K562 (cell line): ENCODE data around the gene TBX1.

Source experiments
- BHLHE40 ChIP-seq: IDR thresholded peaks from 2 replicates; pipeline ENCODE4 v1.6.1; 2011; ENCODE audit warnings: low read length, improper control_type of control experiment
- CTCF ChIP-seq, 3 experiments: IDR thresholded peaks in 2 of 3; conservative IDR thresholded peaks in 1 of 3; 2 replicates each; pipeline ENCODE4 v1.5.1; 2011 to 2012; ENCODE audit warnings: low read length in 3 of 3, mild to moderate bottlenecking in 3 of 3, control low read depth in 2 of 3, improper control_type of control experiment in 1 of 3, inconsistent platforms in 1 of 3, low read depth in 1 of 3, mixed read lengths in 1 of 3, moderate library complexity in 1 of 3; ENCODE audit not compliant: insufficient read depth in 2 of 3
- FOXM1 ChIP-seq, 2 experiments: fragments of 450-650 bp in 1 of 2; sonication (generic) in 1 of 2; formaldehyde crosslinking in 1 of 2; IDR thresholded peaks; 2 replicates each; pipeline versions ENCODE4 v1.6.1 to v1.9.0; 2017 to 2022; ENCODE audit warnings: low read depth in 2 of 2, mild to moderate bottlenecking in 2 of 2, missing genetic modification reagents in 1 of 2, moderate library complexity in 1 of 2
- GABPB1 ChIP-seq: sonication (generic); formaldehyde crosslinking; IDR thresholded peaks from 2 replicates; pipeline ENCODE4 v1.8.0; 2022; ENCODE audit warnings: mild to moderate bottlenecking, missing genetic modification reagents
- HDAC3 ChIP-seq: fragments of 450-650 bp; IDR thresholded peaks from 2 replicates; pipeline ENCODE4 v1.6.1; 2018; ENCODE audit warnings: borderline replicate concordance, mild to moderate bottlenecking, moderate library complexity; ENCODE audit not compliant: partially characterized antibody
- KLF16 ChIP-seq: IDR thresholded peaks from 2 replicates; pipeline ENCODE4 v1.6.1; 2016; ENCODE audit warnings: antibody characterized with exemption
- NFE2 ChIP-seq: IDR thresholded peaks from 2 replicates; pipeline ENCODE4 v1.6.1; 2014; ENCODE audit warnings: antibody characterized with exemption, low read depth
- PPARD ChIP-seq: fragments of 250-450 bp; sonication (Bioruptor Pico); IDR thresholded peaks from 2 replicates; pipeline ENCODE4 v1.8.0; 2022; ENCODE audit warnings: inconsistent platforms, mild to moderate bottlenecking, moderate library complexity
- SRF ChIP-seq, 2 experiments: fragments of 250-450, 450-650 bp in 1 of 2; sonication (Bioruptor Pico) in 1 of 2; sonication (generic) in 1 of 2; formaldehyde crosslinking; IDR thresholded peaks; 2 replicates each; pipeline versions ENCODE4 v1.5.0 to v1.5.1; 2020 to 2022; ENCODE audit warnings: mild to moderate bottlenecking in 1 of 2, missing genetic modification reagents in 1 of 2
- TAF1 ChIP-seq: IDR thresholded peaks from 2 replicates; pipeline ENCODE4 v1.6.1; 2011; ENCODE audit warnings: mild to moderate bottlenecking, low read length, moderate library complexity; ENCODE audit not compliant: insufficient read depth, control insufficient read depth, severe bottlenecking; ENCODE audit errors: extremely low read depth
- XRCC3 ChIP-seq: fragments of 450-650 bp; IDR thresholded peaks from 2 replicates; pipeline ENCODE4 v1.6.1; 2017; ENCODE audit warnings: mild to moderate bottlenecking, moderate library complexity
- ZNF668 ChIP-seq: fragments of 250-450 bp; sonication (Bioruptor Pico); IDR thresholded peaks from 2 replicates; pipeline ENCODE4 v1.8.0; 2022; ENCODE audit warnings: mild to moderate bottlenecking, inconsistent platforms

- no peak for TF ChIP-seq CTCF (IDR thresholded peaks at IDR 0.05 in 2 of 3, conservative IDR thresholded peaks at IDR 0.05 in 1 of 3; ENCODE audit: insufficient read depth in 2 of 3, low read depth in 1 of 3, low read length in 3 of 3)
- TF ChIP-seq BHLHE40: no peak
- no peak for TF ChIP-seq XRCC3
- no peak for TF ChIP-seq TAF1
- no peak for TF ChIP-seq ZNF668 (CRISPR knock-in tag)
- TF ChIP-seq FOXM1 (IDR thresholded peaks at IDR 0.05; ENCODE audit: low read depth): no peak
- TF ChIP-seq FOXM1 (CRISPR knock-in tag; IDR thresholded peaks at IDR 0.05; ENCODE audit: low read depth): no peak
- no peak for TF ChIP-seq HDAC3
- no peak for TF ChIP-seq SRF (CRISPR knock-in tag; IDR thresholded peaks at IDR 0.05)
- TF ChIP-seq PPARD (CRISPR knock-in tag): no peak
- no peak for TF ChIP-seq KLF16
- no peak for TF ChIP-seq GABPB1
- TF ChIP-seq NFE2: no peak
These were observed 14.1 kb downstream of the TBX1 start for GRCh38 chr22:19774628-19775027.
